Measurements from ENCODE around the gene STXBP5. TPM values are rescaled to one million over a fixed set of nuclear protein-coding genes. Genes with fewer than 3 reads are reported as not detected.

The STXBP5 gene
- total and polyA plus RNA-seq, 2 of the 4 experiments (the other 2 are of a cell fraction), result 13.2 to 46.4 TPM

DNA sequence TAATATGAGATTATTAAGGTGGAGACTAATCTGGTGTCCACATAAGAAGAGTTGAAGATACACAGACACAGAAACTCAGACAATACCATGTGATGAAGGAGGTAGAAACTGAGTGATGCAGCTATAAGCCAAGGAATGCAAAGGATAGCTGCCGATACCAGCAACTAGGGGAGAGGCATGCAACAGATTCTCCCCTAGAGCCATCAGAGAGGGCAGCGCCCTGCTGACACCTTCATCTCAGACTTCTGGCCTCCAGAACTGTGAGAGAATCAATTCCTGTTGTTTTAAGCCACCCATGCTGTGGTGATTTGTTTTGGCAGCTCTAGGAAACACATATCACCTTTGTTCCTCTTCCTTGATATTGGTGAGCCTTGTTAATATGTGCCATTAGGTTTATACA is 41.5 kb downstream of the STXBP5 start:
- H3K14ac ChIP-seq (replicated peaks; ENCODE audit: low read depth, low read length), result no peak overlapping the region
- no peak overlapping the region for H3K4ac ChIP-seq (ENCODE audit: low read depth, low read length)
- no peak overlapping the region for H2BK120ac ChIP-seq (ENCODE audit: low read depth, low read length)
- no peak overlapping the region for H3K9ac ChIP-seq (ENCODE audit: low read depth, low read length)
- no peak for DNase-seq
- H2BK20ac ChIP-seq (ENCODE audit: low read depth, low read length), result no peak overlapping the region
- H3K27ac ChIP-seq (ENCODE audit: insufficient read depth, low read length), result no peak overlapping the region
- H3K56ac ChIP-seq (ENCODE audit: extremely low read depth, insufficient read depth, low read length), result no peak overlapping the region
- H3K4me3 ChIP-seq (ENCODE audit: insufficient read depth, low read depth, low read length), result no peak overlapping the region
- H3K79me1 ChIP-seq (ENCODE audit: low read depth in 1 of 2, low read length in 2 of 2), result peaks cover 15 to 26% of the 10 kb centered on the region in 2 experiments; a peak in 3 of 4 replicates
- dilution Hi-C loops (cut with HindIII; ENCODE audit: low sequenced_read_pairs, unreplicated experiment) (no loop called here), intact Hi-C loops (cut with micrococcal nuclease) (no loop called here), in situ Hi-C loops (cut with MboI; ENCODE audit: low sequenced_read_pairs) (no loop called here)
- H2AK5ac ChIP-seq (ENCODE audit: low read depth, low read length), result no peak overlapping the region
- H4K20me1 ChIP-seq (ENCODE audit: insufficient read depth, low read length), result no peaks in the 10 kb centered on the region
- no peaks in the 10 kb centered on the region; the same call in 1 of the 2 replicates for H3K4me1 ChIP-seq (ENCODE audit: control insufficient read depth, insufficient read depth, low read length)
- ATAC-seq (ENCODE audit: low read depth), result no peak
- H4K5ac ChIP-seq (ENCODE audit: low read depth, low read length), result no peak overlapping the region
- H3K9me3 ChIP-seq (ENCODE audit: control insufficient read depth, insufficient read depth, low read length), result no peaks in the 10 kb centered on the region
- no CpG with 5 or more reads among the region's 2 CpGs for WGBS, 2 experiments (ENCODE audit: extremely low coverage in 2 of 2, insufficient read length in 1 of 2)
- H2BK5ac ChIP-seq (ENCODE audit: low read depth, low read length, poor library complexity, severe bottlenecking), result no peak overlapping the region
- H4K8ac ChIP-seq (ENCODE audit: low read depth in 2 of 2, low read length in 2 of 2), result no peak overlapping the region
- no peak overlapping the region for H2AK9ac ChIP-seq (replicated peaks; ENCODE audit: low read depth, low read length, poor library complexity)
- no peak overlapping the region for H3K18ac ChIP-seq (ENCODE audit: low read depth, low read length)
- H3K23ac ChIP-seq (ENCODE audit: low read depth, low read length), result no peak overlapping the region
- ChIA-PET POLR2A (ENCODE audit: unreplicated experiment) (no interaction called here), CTCF (no interaction called here)
- no peak for TF ChIP-seq MXI1 (IDR thresholded peaks at IDR 0.05; ENCODE audit: borderline replicate concordance, low read depth, low read length)
- TF ChIP-seq, protein P1, sequence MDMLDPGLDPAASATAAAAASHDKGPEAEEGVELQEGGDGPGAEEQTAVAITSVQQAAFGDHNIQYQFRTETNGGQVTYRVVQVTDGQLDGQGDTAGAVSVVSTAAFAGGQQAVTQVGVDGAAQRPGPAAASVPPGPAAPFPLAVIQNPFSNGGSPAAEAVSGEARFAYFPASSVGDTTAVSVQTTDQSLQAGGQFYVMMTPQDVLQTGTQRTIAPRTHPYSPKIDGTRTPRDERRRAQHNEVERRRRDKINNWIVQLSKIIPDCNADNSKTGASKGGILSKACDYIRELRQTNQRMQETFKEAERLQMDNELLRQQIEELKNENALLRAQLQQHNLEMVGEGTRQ (IDR thresholded peaks at IDR 0.05; ENCODE audit: low read depth, low read length), result no peak
- TF ChIP-seq CHD1 (IDR thresholded peaks at IDR 0.05; ENCODE audit: low read depth, low read length), result no peak
- TF ChIP-seq, protein P2, sequence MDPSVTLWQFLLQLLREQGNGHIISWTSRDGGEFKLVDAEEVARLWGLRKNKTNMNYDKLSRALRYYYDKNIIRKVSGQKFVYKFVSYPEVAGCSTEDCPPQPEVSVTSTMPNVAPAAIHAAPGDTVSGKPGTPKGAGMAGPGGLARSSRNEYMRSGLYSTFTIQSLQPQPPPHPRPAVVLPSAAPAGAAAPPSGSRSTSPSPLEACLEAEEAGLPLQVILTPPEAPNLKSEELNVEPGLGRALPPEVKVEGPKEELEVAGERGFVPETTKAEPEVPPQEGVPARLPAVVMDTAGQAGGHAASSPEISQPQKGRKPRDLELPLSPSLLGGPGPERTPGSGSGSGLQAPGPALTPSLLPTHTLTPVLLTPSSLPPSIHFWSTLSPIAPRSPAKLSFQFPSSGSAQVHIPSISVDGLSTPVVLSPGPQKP (IDR thresholded peaks at IDR 0.05; ENCODE audit: borderline replicate concordance, low read depth, low read length), result no peak
- TF ChIP-seq RAD21 (IDR thresholded peaks at IDR 0.05; ENCODE audit: low read length), result no peak
- TF ChIP-seq MAFK (IDR thresholded peaks at IDR 0.05; ENCODE audit: low read depth, low read length), result no peak
- no peak for TF ChIP-seq RCOR1 (IDR thresholded peaks at IDR 0.05; ENCODE audit: insufficient replicate concordance, low read length)
- TF ChIP-seq MAZ (IDR thresholded peaks at IDR 0.05; ENCODE audit: borderline replicate concordance, low read depth, low read length), result no peak
- TF ChIP-seq, protein P3, sequence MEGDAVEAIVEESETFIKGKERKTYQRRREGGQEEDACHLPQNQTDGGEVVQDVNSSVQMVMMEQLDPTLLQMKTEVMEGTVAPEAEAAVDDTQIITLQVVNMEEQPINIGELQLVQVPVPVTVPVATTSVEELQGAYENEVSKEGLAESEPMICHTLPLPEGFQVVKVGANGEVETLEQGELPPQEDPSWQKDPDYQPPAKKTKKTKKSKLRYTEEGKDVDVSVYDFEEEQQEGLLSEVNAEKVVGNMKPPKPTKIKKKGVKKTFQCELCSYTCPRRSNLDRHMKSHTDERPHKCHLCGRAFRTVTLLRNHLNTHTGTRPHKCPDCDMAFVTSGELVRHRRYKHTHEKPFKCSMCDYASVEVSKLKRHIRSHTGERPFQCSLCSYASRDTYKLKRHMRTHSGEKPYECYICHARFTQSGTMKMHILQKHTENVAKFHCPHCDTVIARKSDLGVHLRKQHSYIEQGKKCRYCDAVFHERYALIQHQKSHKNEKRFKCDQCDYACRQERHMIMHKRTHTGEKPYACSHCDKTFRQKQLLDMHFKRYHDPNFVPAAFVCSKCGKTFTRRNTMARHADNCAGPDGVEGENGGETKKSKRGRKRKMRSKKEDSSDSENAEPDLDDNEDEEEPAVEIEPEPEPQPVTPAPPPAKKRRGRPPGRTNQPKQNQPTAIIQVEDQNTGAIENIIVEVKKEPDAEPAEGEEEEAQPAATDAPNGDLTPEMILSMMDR (conservative IDR thresholded peaks at IDR 0.05; ENCODE audit: low read depth, low read length), result no peak
- TF ChIP-seq CEBPB (IDR thresholded peaks at IDR 0.05; ENCODE audit: low read depth, low read length), result no peak
- no peak for TF ChIP-seq NFE2L2 (IDR thresholded peaks at IDR 0.05; ENCODE audit: low read depth, low read length)
- TF ChIP-seq SMC3 (IDR thresholded peaks at IDR 0.05; ENCODE audit: low read depth, low read length), result no peak
- H3K36me3 ChIP-seq (ENCODE audit: control insufficient read depth, insufficient read depth, low read length), result peaks cover 11% of the 10 kb centered on the region
- no peak overlapping the region for H2AFZ ChIP-seq (replicated peaks; ENCODE audit: low read length, poor library complexity)
- H4K91ac ChIP-seq (ENCODE audit: insufficient read depth, low read depth, low read length), result no peak overlapping the region
- H3K9me1 ChIP-seq (ENCODE audit: insufficient read depth, low read length), result no peaks in the 10 kb centered on the region
- no peak overlapping the region for H2BK15ac ChIP-seq (ENCODE audit: low read depth, low read length)
- no peak overlapping the region for H3K4me2 ChIP-seq (ENCODE audit: low read depth, low read length)
- no TSS peak for BruUV-seq (replicated peaks)
- H3K27me3 ChIP-seq (ENCODE audit: control insufficient read depth, insufficient read depth, low read length), result no peaks in the 10 kb centered on the region

Measured in IMR-90 (cell line).